Stimulated activated CD8-positive, alpha-beta memory T cell treated with anti-CD3 and anti-CD28 coated beads, Interleukin-12 subunit alpha, Interleukin-12 subunit beta, amount 100 ng/mL, for 24 hours (primary cell): ENCODE results near the gene CACNA1C.

ENCODE experiments used
- DNase-seq: peaks from one replicate; pipeline ENCODE4 v3.0.0-alpha.2; 2020; ENCODE audit errors: extremely low read depth

CACNA1C gene

DNA sequence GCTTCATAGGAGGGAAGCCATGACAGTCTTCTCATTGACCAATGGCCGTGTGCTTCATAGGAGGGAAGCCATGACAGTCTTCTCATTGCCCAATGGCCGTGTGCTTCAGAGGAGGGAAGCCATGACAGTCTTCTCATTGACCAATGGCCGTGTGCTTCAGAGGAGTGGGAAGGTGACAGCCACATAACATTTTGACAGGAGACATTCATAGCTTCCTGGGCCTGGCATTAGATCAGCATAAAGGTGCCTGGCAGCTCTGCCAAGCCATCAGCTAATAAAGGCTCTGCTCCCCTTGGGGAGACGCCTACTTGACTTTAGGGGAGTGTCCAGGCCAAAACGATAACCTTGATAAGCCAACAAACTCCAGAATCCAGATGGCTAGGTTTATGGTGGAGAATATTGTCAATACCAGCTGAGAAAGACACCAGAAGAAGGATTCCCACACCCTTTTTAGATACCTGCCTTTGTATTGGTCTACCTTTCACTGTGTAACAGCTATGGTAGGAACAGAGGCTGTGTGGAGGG lies 468.0 kb downstream of the CACNA1C start:
- DNase-seq = no peak

- DNase-seq = no peak
Measured at GRCh38 chr12:2523317-2523716, 470.5 kb downstream of the CACNA1C start.

DNA sequence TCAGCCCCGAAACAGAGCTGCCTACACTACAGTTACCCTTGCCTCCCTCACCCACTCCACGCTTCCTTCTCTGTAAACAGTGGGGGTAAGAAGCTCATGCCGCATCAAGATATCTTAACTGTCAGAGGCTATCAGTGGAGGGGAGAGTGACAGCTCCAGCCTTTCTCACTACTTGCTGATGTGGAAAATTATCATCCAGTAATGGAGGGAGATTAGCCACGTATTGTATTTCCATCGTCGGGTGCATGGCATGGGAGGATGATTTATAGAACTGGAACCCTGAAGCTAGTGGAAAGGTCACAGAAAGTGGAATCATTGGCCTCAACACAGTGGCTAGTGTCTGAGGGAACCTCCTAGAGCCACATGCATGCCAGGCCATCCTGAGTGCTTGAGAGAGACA lies 471.1 kb downstream of the CACNA1C start:
- no peak for DNase-seq

GRCh38 chr12:2526371-2526770 lies 473.6 kb downstream of the CACNA1C start:
- no peak for DNase-seq

- no peak for DNase-seq
Measured at GRCh38 chr12:2528001-2528400, 475.2 kb downstream of the CACNA1C start.

DNA sequence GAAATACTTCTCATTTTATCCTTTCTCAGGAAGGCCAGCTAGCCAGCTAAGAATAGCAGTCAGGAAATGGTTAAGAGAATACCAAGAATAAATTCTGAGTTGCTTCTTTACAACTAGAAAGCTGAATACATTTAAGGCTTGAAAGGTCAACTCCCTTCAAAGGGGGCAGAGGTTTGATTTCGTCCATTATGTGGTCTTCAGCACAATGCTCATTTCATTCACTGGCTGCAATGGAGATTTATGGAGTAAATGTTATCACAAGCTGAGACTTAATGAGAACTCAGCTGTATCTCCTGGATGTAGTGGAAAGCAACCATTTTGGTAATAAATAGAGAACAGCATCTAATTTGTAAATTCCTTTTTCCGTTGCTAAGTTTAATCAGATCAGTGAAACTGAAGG lies 477.0 kb downstream of the CACNA1C start:
- DNase-seq = no peak

DNA sequence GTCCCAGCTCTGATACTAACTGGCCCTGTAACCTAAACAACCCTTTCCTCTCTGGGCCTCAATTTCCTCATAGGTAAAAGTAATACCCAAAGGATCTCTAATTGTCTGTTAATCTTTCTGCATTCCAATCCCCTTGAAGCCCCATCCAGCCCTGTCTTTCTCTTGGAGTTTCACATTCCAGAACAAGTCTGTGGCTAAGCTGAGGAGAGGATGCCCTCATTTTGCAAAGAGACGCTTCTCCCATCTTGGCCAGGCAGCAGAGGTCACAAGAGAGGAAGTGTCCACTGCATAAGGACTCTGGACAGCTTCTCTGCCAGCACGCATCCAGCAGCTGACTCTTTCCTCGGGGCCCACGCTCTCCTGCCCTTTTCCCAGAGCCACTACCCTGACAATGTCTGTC lies 478.6 kb downstream of the CACNA1C start:
- DNase-seq = no peak

DNA sequence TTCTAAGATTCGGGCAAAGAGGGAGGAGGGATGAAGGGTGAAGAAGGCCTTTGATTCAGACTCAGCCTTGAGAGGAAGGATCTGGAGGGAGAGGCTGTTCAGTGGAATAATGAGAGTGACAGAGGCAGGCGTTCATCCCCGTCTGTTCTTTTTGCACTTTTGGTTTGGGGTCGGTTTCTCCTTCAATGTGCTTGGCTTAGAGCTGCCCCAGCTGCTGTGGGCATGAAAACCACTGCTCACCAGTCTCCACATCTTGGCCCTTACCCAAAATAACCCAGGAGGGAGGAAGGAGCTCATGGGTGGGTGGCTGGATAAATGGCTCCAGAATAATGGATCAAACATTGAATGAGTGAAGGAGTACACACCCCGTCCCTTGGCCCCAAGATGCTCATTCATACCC lies 480.2 kb downstream of the CACNA1C start:
- no peak for DNase-seq

- no peak for DNase-seq
Measured at GRCh38 chr12:2535583-2536204, 482.9 kb downstream of the CACNA1C start.

DNA sequence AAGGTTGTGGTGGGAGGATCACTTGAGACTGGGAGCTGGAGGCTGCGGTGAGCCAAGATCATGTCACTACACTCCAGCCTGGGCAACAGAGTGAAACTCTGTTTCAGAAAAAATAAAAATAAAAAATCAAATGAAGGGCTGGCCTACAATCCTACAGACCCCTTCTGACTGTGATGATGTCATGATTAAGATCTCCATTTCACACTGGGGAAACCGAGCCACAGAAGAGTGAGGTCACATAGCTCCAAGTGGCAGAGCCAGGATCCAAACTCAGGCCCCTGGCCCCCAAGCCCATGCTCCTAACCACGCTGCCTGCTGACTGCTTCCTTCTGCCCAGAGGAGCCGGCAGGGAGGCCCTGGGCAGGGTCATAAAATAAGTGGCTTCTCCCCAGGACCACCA lies 483.9 kb downstream of the CACNA1C start:
- DNase-seq = no peak

GRCh38 chr12:2537868-2538541 lies 485.2 kb downstream of the CACNA1C start:
- DNase-seq = no peak

- no peak for DNase-seq
Measured at GRCh38 chr12:2539938-2540337, 487.2 kb downstream of the CACNA1C start.

GRCh38 chr12:2540535-2540941 lies 487.8 kb downstream of the CACNA1C start:
- no peak for DNase-seq

DNA sequence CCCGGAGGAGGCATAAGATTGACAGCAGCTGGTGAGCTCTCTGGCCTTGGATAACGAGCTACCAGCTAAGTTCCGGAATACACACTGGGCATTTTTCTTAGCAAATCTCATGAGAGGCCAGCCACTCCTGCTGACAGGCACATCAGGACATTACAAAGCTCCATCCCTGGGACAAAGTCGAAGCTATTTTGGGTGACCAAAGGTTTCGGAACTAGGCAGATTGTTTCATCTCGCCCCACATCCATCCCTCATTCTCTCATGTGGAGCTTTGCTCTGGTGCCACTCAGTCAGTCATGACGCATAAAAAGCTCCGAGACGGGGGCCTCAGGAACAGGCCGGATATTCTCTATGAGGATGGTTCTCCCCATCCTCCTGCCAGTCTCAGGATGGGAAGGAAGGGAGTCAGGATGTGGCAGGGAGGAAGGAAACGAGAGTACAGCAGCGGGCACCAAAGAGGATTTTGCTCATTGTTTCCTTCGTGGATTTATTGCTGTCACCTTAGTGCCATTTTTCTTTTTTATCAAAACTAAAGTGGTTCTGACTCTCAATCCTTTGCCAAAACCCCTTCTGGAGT lies 488.9 kb downstream of the CACNA1C start:
- DNase-seq = no peak

GRCh38 chr12:2543801-2544200 lies 491.0 kb downstream of the CACNA1C start:
- no peak for DNase-seq

DNA sequence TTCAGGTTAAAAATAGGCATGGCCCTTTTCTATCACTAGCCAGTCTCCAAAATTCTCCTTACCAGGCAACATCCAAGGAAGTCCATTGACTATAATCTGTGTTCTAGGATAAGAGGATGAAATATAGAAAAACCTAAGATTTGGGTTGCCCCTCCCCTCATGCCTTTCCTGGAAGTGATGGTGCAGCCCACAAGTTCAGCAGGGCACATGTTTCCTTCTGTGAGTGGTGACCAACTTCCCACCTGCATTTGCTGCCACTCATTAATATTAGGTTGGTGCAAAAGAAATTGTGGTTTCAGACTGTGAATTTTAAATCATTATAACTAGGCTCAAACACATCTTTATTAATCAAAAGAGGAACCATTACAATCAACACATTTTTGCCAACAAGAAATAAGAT lies 491.4 kb downstream of the CACNA1C start:
- no peak for DNase-seq

- DNase-seq = no peak
Measured at GRCh38 chr12:2547273-2548044, 494.7 kb downstream of the CACNA1C start.

DNA sequence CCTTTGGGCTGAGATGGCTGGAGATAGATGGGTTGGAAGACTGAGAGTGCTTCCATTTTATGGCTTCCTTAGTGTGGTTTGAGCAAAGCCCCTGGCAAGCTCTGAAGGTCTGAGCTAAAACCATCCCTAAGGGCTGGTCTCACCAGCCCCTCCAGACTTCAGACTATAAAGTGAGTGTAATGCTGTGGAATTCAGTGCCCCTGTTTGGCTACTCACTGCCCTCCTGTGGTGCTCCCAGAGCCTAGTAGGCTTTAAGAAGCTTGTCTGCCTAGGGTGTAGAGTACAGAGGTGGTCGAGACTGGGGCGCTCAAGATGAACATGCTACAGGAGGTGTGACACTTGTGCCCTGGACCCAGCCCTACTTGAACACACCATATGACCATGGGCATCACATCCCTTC lies 495.3 kb downstream of the CACNA1C start:
- no peak for DNase-seq

DNA sequence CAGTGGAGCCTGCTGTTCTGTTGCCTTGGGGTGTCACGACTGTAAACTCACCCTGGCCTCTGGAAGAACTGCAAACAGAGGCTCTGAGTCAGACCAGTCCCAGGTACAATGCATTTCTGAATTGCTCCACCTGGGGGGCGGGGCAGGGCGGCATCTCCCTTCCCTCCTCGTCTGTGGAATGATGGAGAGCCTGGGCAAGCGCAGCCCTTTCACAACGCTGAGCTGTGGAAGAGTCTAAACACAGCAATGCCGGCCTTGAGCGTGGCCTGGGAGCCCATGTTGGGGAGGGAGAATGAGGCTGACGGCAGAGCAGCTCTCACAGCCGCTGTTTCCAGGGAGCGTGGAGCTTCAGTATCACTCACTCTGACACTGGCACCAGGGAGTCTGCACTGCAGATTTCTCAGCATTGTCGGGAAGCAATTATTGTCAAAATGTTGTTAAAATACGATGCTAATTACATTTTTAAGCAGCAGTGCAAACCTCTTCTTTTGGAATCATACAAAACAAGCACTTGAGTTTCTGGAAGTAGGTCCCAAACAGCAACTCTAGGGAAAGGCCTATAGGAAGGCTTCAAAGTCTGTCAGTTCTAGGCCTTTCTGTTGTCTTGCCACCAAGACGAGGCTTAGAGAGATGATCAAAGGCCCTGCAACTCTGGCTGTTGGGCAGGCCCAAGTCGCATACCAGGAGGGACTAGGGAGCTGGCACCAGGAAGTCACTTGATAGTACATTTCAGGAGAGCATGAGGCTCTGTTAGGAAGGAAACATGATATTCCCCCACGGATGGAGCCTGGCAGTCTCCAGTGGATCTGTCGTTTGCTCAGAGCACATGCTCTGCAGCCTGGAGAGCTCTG lies 498.0 kb downstream of the CACNA1C start:
- DNase-seq = no peak

DNA sequence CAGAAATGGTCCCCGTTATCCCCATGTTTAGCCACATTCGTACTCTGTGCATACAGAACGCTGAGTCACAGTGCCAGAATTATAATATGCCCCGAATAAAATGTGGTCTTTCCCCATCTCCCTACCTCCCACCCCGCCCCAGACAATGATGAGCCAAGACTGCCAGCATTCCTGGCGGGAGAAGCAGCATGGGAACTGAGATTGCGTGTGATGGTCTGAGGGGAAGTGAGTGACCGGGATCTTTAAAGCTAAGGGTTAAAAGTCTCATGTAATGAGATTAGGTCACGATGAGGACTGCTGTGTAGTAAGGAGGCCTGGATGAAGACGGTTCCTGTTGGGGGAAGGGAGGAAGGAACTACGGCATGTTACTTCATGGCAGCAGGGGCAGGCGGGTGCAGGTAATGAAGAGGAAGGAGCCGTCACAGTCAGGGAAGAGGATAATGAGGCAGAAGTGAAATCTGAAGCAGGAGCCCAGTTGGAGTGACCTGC lies 498.7 kb downstream of the CACNA1C start:
- no peak for DNase-seq

DNA sequence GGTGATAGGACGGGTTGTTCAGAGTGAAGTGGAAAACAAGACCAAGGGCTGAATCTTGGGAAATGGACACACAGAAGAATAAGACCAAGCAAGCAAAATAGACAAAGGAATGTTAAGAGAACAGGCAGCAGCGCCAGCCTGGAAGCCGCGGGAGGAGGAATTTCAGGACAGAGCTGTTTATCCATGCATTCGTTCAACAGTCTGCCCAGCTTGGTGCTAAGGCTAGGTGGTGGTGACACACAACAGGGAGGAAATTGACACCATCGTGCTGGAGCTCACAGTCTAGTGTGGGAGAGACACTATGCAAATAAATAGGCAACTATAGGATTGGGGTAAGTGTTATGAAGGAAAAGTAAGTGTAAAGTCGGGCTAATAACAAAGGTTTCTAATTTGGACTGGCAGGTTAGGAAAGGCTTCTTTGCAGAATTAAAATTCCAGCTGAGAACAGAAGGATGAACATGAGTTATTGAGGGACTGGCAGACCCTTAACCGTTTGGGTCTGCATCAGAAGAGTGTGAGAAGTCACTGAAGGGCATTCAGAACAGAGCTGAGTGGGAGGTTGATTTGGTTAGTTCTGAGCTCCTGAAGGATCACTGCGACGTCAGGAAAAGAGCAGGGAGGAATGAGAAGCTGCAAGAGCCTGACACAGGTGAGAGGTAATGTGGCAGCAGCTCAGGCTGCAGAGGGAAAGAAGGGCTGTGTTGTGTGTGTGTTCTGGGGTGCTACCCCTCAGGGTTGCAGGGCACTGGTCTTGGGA lies 499.4 kb downstream of the CACNA1C start:
- no peak for DNase-seq
